Smooth muscle cell (in vitro differentiated cells): ENCODE data around the gene SPINK2. TPM values are rescaled to one million over a fixed set of nuclear protein-coding genes. Genes with fewer than 3 reads are reported as not detected.

ENCODE experiments used
- DNase-seq: peaks from one replicate; lab custom pipeline; 2025; ENCODE audit not compliant: unreplicated experiment; lab: John Stamatoyannopoulos, UW
- H2AFZ ChIP-seq: fragments of 200-600 bp; sonication (generic); 2 replicates; pipeline ENCODE4 v1.6.0; 2016; ENCODE audit warnings: antibody characterized with exemption, low read depth, mild to moderate bottlenecking
- H3F3A ChIP-seq: fragments of 200-600 bp; sonication (generic); 2 replicates; pipeline ENCODE4 v1.6.0; 2017; ENCODE audit warnings: antibody characterized with exemption, low read depth
- H3K27ac ChIP-seq: fragments of 200-600 bp; sonication (generic); 2 replicates; pipeline ENCODE4 v1.5.1; 2016; ENCODE audit warnings: low read depth, mild to moderate bottlenecking
- H3K27me3 ChIP-seq: fragments of 200-600 bp; sonication (generic); 2 replicates; pipeline ENCODE4 v1.6.1; 2016; ENCODE audit warnings: low read depth, mild to moderate bottlenecking
- H3K36me3 ChIP-seq: fragments of 200-600 bp; sonication (generic); 2 replicates; pipeline ENCODE4 v1.5.1; 2016; ENCODE audit warnings: low read depth
- H3K4me1 ChIP-seq: fragments of 200-600 bp; sonication (generic); 2 replicates; pipeline ENCODE4 v1.5.1; 2016; ENCODE audit warnings: low read depth
- H3K4me2 ChIP-seq: fragments of 200-600 bp; sonication (generic); 2 replicates; pipeline ENCODE4 v1.6.0; 2016; ENCODE audit warnings: mild to moderate bottlenecking
- H3K4me3 ChIP-seq: fragments of 200-600 bp; sonication (generic); 2 replicates; pipeline ENCODE4 v1.5.1; 2016; ENCODE audit warnings: mild to moderate bottlenecking
- H3K79me2 ChIP-seq: fragments of 200-600 bp; sonication (generic); 2 replicates; pipeline ENCODE4 v1.6.0; 2016; ENCODE audit warnings: low read depth, mild to moderate bottlenecking
- H3K9ac ChIP-seq: fragments of 200-600 bp; sonication (generic); 2 replicates; pipeline ENCODE4 v1.6.0; 2016; ENCODE audit warnings: low read depth
- H3K9me3 ChIP-seq: fragments of 200-600 bp; sonication (generic); replicated peaks from 2 replicates; pipeline ENCODE4 v1.5.1; 2016; ENCODE audit warnings: low read depth
- H4K20me1 ChIP-seq: fragments of 200-600 bp; sonication (generic); 2 replicates; pipeline ENCODE4 v1.6.0; 2016; ENCODE audit warnings: low read depth
- WGBS: methylation state at CpG from one replicate; pipeline ENCODE4 v1.1.7; 2016; ENCODE audit warnings: low lambda C conversion rate; 5-methylcytosine and 5-hydroxymethylcytosine counted together
- polyA plus RNA-seq: library from polyadenylated mRNA; unstranded; fragments of >200 nt; fragmentation: Nextera tagmentation; extraction: Ambion mirVana; gene quantifications from 2 replicates; pipeline ENCODE4 v1.2.1, GENCODE V29; 2016
- total RNA-seq: library from RNA; depleted of rRNA; stranded (reverse); fragments of >200 nt; gene quantifications from 2 replicates; pipeline ENCODE4 v1.2.3, GENCODE V29; 2014
- TF ChIP-seq, protein P1 (sequence below): fragments of 200-600 bp; sonication (generic); IDR thresholded peaks from 2 replicates; pipeline ENCODE4 v1.5.1; 2017; ENCODE audit warnings: borderline replicate concordance, mild to moderate bottlenecking, antibody characterized with exemption; ENCODE audit not compliant: insufficient read depth, poor library complexity, severe bottlenecking

SPINK2 gene
- total and polyA plus RNA-seq, 2 experiments from 2014 or later: not detected

DNA sequence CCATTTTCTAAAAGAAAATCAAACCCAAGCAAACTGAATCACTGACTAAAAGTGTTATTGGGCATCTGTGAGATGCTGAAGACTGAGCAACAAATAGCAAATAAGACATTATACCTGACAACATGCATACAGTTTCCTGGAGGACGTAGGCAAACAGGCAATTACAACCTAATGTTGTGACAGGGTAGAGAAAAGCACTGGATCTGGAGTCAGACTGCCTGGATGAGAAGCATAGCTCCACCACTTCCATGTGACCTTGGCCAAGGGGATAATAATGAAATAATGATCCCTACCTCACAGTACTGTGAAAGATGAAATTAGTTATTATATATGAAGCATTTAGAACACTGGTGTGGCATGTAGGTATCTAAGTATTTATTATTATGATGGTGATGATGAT, 2.7 kb downstream of the SPINK2 start:
- peaks cover 36% of the 10 kb centered on the region for H3K27me3 ChIP-seq
- H3K36me3 ChIP-seq: no peaks in the 10 kb centered on the region
- no peaks in the 10 kb centered on the region for H3K9me3 ChIP-seq
- H3K4me3 ChIP-seq: no peak overlapping the region
- no peaks in the 10 kb centered on the region for H3K4me1 ChIP-seq
- DNase-seq: no peak
- 84% methylated on average over 1 of the region's 1 CpG for WGBS
- TF ChIP-seq, protein P1, sequence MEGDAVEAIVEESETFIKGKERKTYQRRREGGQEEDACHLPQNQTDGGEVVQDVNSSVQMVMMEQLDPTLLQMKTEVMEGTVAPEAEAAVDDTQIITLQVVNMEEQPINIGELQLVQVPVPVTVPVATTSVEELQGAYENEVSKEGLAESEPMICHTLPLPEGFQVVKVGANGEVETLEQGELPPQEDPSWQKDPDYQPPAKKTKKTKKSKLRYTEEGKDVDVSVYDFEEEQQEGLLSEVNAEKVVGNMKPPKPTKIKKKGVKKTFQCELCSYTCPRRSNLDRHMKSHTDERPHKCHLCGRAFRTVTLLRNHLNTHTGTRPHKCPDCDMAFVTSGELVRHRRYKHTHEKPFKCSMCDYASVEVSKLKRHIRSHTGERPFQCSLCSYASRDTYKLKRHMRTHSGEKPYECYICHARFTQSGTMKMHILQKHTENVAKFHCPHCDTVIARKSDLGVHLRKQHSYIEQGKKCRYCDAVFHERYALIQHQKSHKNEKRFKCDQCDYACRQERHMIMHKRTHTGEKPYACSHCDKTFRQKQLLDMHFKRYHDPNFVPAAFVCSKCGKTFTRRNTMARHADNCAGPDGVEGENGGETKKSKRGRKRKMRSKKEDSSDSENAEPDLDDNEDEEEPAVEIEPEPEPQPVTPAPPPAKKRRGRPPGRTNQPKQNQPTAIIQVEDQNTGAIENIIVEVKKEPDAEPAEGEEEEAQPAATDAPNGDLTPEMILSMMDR: no peak
- H3F3A ChIP-seq: no peaks in the 10 kb centered on the region
- no peak overlapping the region for H3K4me2 ChIP-seq
- H2AFZ ChIP-seq: no peak overlapping the region
- no peaks in the 10 kb centered on the region for H4K20me1 ChIP-seq
- H3K79me2 ChIP-seq: no peaks in the 10 kb centered on the region
- no peak overlapping the region for H3K27ac ChIP-seq
- no peak overlapping the region for H3K9ac ChIP-seq

DNA sequence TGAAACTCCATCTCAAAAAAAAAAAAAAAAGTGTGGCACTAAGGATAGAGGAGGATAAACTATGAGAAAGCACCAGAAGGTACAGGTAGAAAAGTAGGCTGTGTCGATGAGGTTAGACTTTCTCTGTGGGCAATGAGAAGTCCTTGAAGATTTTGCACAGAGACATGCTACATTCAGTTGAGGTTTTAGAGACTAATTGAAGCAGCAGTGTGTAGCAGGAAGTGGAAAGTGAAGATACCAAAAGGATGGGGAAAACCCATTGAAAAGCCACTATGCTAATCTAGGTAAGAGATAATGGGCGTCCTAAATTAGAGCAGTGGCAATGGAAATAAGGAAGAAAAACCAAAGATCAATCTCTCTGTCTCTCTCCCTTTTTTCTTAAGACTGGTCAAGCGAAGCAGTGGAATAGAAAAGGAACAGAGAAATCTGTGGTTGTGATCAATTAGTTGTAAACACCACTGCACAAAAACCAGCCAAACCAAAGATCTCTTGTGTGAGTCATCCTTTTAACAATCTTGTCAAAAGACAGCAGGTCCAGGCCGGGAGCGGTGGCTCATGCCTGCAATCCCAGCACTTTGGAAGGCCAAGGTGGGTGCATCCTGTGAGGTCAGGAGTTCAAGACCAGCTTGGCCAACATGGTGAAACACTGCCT, 3.5 kb downstream of the SPINK2 start:
- Histone ChIP-seq H3K27me3 (peaks cover 29% of the 10 kb centered on the region), H3K9me3 (no peaks in the 10 kb centered on the region), H3K4me3 (no peak overlapping the region), H3K79me2 (no peaks in the 10 kb centered on the region), H4K20me1 (no peaks in the 10 kb centered on the region), H3K27ac (no peak overlapping the region), H3K36me3 (no peaks in the 10 kb centered on the region), H3F3A (no peaks in the 10 kb centered on the region), H3K4me1 (no peaks in the 10 kb centered on the region), H3K4me2 (no peak overlapping the region), H3K9ac (no peak overlapping the region), H2AFZ (no peak overlapping the region)
- WGBS: 31% methylated on average over 5 of the region's 5 CpGs
- TF ChIP-seq, protein P1: no peak
- no peak for DNase-seq

DNA sequence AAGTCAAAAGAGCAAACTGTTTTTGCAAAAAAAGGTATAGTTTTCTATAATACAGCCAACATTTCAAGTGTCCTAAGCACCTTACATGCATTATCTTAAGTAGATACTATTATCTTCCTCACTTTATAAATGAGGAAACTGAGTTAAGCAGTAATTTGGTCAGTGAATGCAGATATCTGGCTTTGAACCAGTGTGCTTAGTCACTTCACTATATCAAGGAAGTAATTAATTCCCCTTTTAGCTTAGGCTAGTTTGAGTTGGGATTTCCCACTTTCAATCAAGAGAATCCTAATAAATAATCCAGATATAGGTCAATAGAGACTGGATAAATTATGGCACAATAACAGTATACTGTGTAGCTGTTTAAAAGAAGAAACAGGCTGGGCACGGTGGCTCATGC, 14.8 kb downstream of the SPINK2 start:
- no peaks in the 10 kb centered on the region for H3K79me2 ChIP-seq

More for the DNA sequence above, 14.8 kb downstream of the SPINK2 start:
- TF ChIP-seq, protein P1: no peak
- no peak for DNase-seq
- Histone ChIP-seq H2AFZ (no peak overlapping the region), H3K4me1 (no peaks in the 10 kb centered on the region), H3K36me3 (no peaks in the 10 kb centered on the region), H3K4me3 (no peak overlapping the region), H3K27ac (no peak overlapping the region), H3K27me3 (no peaks in the 10 kb centered on the region), H3K9ac (no peak overlapping the region), H3K4me2 (no peak overlapping the region), H3K9me3 (no peaks in the 10 kb centered on the region), H4K20me1 (no peaks in the 10 kb centered on the region), H3F3A (no peaks in the 10 kb centered on the region)
- WGBS: 93% methylated on average over 1 of the region's 1 CpG
